OCI-LY7 (cell line): Measurements from ENCODE around the gene RFX2. TPM values are rescaled to one million over a fixed set of nuclear protein-coding genes. Genes with fewer than 3 reads are reported as not detected.
"Not testable (repeated sequence)": the region's sequence is repeated elsewhere in the genome, so short reads cannot be mapped to it uniquely, and the experiment has no call there.

ENCODE experiments used
- BruUV-seq: library from RNA; stranded (reverse); fragments of 400-500 nt; replicated peaks from 2 replicates; lab custom pipeline; 2021; lab: Mats Ljungman, UMichigan
- CTCF ChIA-PET: fragments of 300-600 bp; sonication (Branson Sonifier 250); formaldehyde crosslinking; loops from one replicate; lab custom pipeline; 2022; ENCODE audit warnings: antibody characterized with exemption; ENCODE audit not compliant: unreplicated experiment; lab: Charles Lee
- POLR2A ChIA-PET: fragments of 300-600 bp; sonication (Branson Sonifier 250); formaldehyde crosslinking; loops from one replicate; lab custom pipeline; 2022; ENCODE audit warnings: antibody characterized with exemption; lab: Charles Lee
- DNase-seq: peaks from one replicate; pipeline ENCODE4 v3.0.0-alpha.2; 2015; ENCODE audit warnings: low spot score
- H2AFZ ChIP-seq: fragments of 200-600 bp; sonication (generic), shearing (Covaris generic); 2 replicates; pipeline ENCODE4 v1.6.1; 2014; ENCODE audit warnings: mild to moderate bottlenecking, antibody characterized with exemption, low read length, moderate library complexity
- H3K27ac ChIP-seq: fragments of 200-600 bp; sonication (generic); 2 replicates; pipeline ENCODE4 v1.5.1; 2014; ENCODE audit warnings: mixed run types, low read depth, mild to moderate bottlenecking, moderate library complexity, low read length, inconsistent platforms; ENCODE audit not compliant: poor library complexity, severe bottlenecking
- H3K36me3 ChIP-seq: fragments of 200-600 bp; sonication (generic); 2 replicates; pipeline ENCODE4 v1.6.1; 2014; ENCODE audit warnings: mild to moderate bottlenecking, antibody characterized with exemption, low read length, moderate library complexity, mixed read lengths; ENCODE audit not compliant: insufficient read depth
- H3K4me1 ChIP-seq: fragments of 200-600 bp; sonication (generic); 2 replicates; pipeline ENCODE4 v1.5.1; 2014; ENCODE audit warnings: mild to moderate bottlenecking, low read length; ENCODE audit not compliant: insufficient read depth, poor library complexity, severe bottlenecking
- H3K4me2 ChIP-seq: fragments of 200-600 bp; sonication (generic); 2 replicates; pipeline ENCODE4 v1.6.1; 2014; ENCODE audit warnings: mild to moderate bottlenecking, low read length
- H3K4me3 ChIP-seq: fragments of 200-600 bp; sonication (generic); 2 replicates; pipeline ENCODE4 v1.5.1; 2014; ENCODE audit warnings: mild to moderate bottlenecking, low read depth, low read length; ENCODE audit not compliant: poor library complexity, severe bottlenecking
- H3K79me2 ChIP-seq: fragments of 200-600 bp; sonication (generic); 2 replicates; pipeline ENCODE4 v1.6.1; 2016; ENCODE audit warnings: low read depth, mild to moderate bottlenecking, low read length, moderate library complexity, mixed read lengths; ENCODE audit not compliant: insufficient read depth
- H3K9me2 ChIP-seq: fragments of 200-600 bp; sonication (generic); 2 replicates; pipeline ENCODE4 v1.6.1; 2016; ENCODE audit warnings: mild to moderate bottlenecking, low read length, mixed read lengths; ENCODE audit not compliant: insufficient read depth
- H3K9me3 ChIP-seq: fragments of 200-600 bp; sonication (generic); 2 replicates; pipeline ENCODE4 v1.6.1; 2014; ENCODE audit warnings: mild to moderate bottlenecking, mixed run types, low read length, mixed read lengths
- H4K20me1 ChIP-seq: fragments of 200-600 bp; sonication (generic); 2 replicates; pipeline ENCODE4 v1.6.1; 2014; ENCODE audit warnings: mild to moderate bottlenecking, antibody characterized with exemption, low read length, moderate library complexity, mixed read lengths; ENCODE audit not compliant: insufficient read depth
- EZH2phosphoT487 ChIP-seq: fragments of 200-600 bp; sonication (generic); IDR thresholded peaks from 2 replicates; pipeline ENCODE4 v1.6.1; 2018; ENCODE audit warnings: low read depth, borderline replicate concordance, mild to moderate bottlenecking, mixed run types, antibody characterized with exemption, low read length, moderate library complexity, mixed read lengths
- intact Hi-C: fragments of 100-400 bp; cut with micrococcal nuclease; formaldehyde crosslinking; loops from one replicate; pipeline ENCODE4 v1.10.0; 2022; ENCODE audit not compliant: unreplicated experiment
- total RNA-seq, 2 experiments: library from RNA; depleted of rRNA in 1 of 2; stranded (reverse); fragments of >200 nt in 1 of 2; shearing (Covaris generic) in 1 of 2; gene quantifications; 2 replicates each; pipeline ENCODE4 v1.2.3, GENCODE V29; 2014 to 2022
- TF ChIP-seq, protein P1 (sequence below): fragments of 200-600 bp; sonication (generic); conservative IDR thresholded peaks from 2 replicates; pipeline ENCODE4 v1.5.1; 2014; ENCODE audit warnings: mild to moderate bottlenecking, antibody characterized with exemption, low read length, moderate library complexity, mixed read lengths

RFX2 gene
- total RNA-seq, 2 experiments from 2014 or later: 11.0 to 11.8 TPM

DNA sequence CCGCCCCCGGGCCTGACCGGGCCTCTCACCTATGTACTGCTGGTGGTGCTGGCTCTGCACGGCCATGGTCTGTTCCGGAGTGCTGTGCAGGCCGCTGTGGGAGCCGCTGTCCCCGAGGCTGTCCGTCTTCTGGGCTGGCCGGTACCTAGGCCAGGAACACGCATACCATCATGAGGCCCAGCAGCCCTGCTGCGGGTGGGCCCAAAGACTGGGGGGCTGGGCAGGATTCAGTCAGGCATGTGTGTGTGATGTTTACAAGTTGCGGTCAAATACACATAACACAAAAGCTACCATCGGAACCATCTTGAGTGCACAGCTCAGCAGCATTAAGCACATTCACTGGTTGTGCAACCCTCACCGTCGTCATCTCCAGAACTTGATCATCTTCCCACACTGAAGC lies 100.2 kb downstream of the RFX2 start:
- no peak for DNase-seq
- POLR2A ChIA-PET: interaction anchor here (0.6 kb wide), 1 partner anchor 107 kb away, joined by 6 read pairs; no protein-coding TSS in a partner anchor

DNA sequence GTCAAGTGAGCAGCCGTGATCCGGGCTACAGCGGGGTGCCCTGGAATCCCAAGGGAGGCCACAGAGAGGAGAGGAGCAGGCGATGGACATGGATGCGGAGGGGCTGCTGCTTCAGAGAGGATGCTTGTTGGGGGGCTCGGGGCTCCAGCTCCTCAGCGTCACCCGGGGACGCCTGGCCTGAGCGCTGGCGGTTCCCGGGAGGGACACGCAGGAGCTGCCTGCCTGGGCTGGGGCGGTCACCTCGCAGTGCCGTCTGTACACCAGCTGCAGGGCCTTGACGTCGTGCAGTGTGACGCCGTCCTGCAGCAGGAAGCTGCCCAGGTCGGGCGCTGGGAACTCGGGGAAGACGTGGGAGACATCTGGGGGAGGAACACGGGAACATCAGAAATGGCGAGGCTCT lies 102.4 kb downstream of the RFX2 start:
- H3K4me3 ChIP-seq: no peak overlapping the region
- H3K27ac ChIP-seq: no peak overlapping the region
- ChIA-PET POLR2A (no interaction called here), CTCF (no interaction called here)
- no peaks in the 10 kb centered on the region for H3K4me1 ChIP-seq
- no peaks in the 10 kb centered on the region for H3K36me3 ChIP-seq
- no peaks in the 10 kb centered on the region for H4K20me1 ChIP-seq
- TF ChIP-seq, protein P1, sequence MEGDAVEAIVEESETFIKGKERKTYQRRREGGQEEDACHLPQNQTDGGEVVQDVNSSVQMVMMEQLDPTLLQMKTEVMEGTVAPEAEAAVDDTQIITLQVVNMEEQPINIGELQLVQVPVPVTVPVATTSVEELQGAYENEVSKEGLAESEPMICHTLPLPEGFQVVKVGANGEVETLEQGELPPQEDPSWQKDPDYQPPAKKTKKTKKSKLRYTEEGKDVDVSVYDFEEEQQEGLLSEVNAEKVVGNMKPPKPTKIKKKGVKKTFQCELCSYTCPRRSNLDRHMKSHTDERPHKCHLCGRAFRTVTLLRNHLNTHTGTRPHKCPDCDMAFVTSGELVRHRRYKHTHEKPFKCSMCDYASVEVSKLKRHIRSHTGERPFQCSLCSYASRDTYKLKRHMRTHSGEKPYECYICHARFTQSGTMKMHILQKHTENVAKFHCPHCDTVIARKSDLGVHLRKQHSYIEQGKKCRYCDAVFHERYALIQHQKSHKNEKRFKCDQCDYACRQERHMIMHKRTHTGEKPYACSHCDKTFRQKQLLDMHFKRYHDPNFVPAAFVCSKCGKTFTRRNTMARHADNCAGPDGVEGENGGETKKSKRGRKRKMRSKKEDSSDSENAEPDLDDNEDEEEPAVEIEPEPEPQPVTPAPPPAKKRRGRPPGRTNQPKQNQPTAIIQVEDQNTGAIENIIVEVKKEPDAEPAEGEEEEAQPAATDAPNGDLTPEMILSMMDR: no peak
- no peak for TF ChIP-seq EZH2phosphoT487
- intact Hi-C loops: no loop called here
- no peak overlapping the region for H2AFZ ChIP-seq
- H3K9me2 ChIP-seq: no peaks in the 10 kb centered on the region
- H3K4me2 ChIP-seq: no peak overlapping the region
- H3K9me3 ChIP-seq: no peaks in the 10 kb centered on the region
- BruUV-seq: no TSS peak
- no peak for DNase-seq
- no peaks in the 10 kb centered on the region for H3K79me2 ChIP-seq

More for the DNA sequence above, 100.2 kb downstream of the RFX2 start:
- Histone ChIP-seq H3K9me3 (no peaks in the 10 kb centered on the region), H3K9me2 (no peaks in the 10 kb centered on the region), H4K20me1 (no peaks in the 10 kb centered on the region), H3K4me1 (no peaks in the 10 kb centered on the region), H3K27ac (no peak overlapping the region), H2AFZ (no peak overlapping the region), H3K4me3 (no peak overlapping the region), H3K79me2 (no peaks in the 10 kb centered on the region), H3K4me2 (no peak overlapping the region), H3K36me3 (no peaks in the 10 kb centered on the region)
- intact Hi-C loops: no loop called here
- CTCF ChIA-PET: no interaction called here
- BruUV-seq: no TSS peak
- TF ChIP-seq, protein P1: no peak
- no peak for TF ChIP-seq EZH2phosphoT487

DNA sequence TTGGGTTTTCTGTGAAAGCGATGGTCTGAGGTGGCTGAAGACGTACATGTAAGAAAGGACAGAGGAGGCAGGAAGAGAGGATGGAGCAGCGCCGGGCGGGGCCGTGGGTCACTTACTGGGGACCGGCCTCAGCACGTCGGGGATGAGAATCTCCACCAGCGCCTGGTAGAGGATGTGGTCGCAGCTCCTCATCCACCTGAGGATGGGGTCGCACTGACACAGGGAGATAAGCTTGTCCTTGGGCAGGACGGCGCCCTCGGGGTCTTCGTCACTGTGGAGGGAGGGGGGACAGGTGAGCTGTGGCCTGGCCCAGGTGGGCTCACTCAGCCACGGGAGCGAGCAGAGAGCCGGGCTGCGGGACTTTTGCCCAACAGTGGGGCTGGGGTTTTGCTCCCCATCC lies 103.4 kb downstream of the RFX2 start:
- no peak overlapping the region for H3K4me2 ChIP-seq
- ChIA-PET POLR2A (no interaction called here), CTCF (no interaction called here)
- no peak overlapping the region for H3K27ac ChIP-seq
- no peaks in the 10 kb centered on the region for H3K79me2 ChIP-seq
- H3K4me1 ChIP-seq: no peaks in the 10 kb centered on the region
- no peak overlapping the region for H2AFZ ChIP-seq
- DNase-seq: no peak
- TF ChIP-seq, protein P1: no peak
- TF ChIP-seq EZH2phosphoT487: no peak
- H3K4me3 ChIP-seq: no peak overlapping the region
- H3K9me3 ChIP-seq: no peaks in the 10 kb centered on the region
- BruUV-seq: no TSS peak
- intact Hi-C loops: no loop called here
- H3K9me2 ChIP-seq: no peaks in the 10 kb centered on the region
- no peaks in the 10 kb centered on the region for H4K20me1 ChIP-seq
- H3K36me3 ChIP-seq: no peaks in the 10 kb centered on the region

DNA sequence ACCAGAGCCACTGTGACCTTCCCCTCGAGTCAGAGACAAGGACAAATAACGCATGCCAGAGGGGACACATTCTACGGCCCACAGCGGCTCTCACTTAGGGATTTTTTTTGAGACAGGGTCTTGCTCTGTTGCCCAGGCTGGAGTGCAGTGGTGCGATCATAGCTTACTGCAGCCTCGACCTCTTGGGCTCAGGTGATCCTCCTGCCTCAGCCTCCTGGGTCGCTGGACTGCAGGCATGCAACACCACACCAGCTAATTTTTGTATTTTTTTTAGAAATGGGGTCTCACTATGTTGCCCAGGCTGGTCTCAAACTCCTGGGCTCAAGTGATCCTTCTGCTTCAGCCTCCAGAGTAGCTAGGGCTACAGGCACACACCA lies 104.2 kb downstream of the RFX2 start:
- BruUV-seq: not testable (repeated sequence)

More for the DNA sequence above, 104.2 kb downstream of the RFX2 start:
- H3K4me3 ChIP-seq, H3K9me3 ChIP-seq, H3K36me3 ChIP-seq, H3K27ac ChIP-seq, H4K20me1 ChIP-seq, H2AFZ ChIP-seq, H3K79me2 ChIP-seq, intact Hi-C loops, CTCF ChIA-PET, H3K9me2 ChIP-seq, DNase-seq, H3K4me2 ChIP-seq, H3K4me1 ChIP-seq: not testable (repeated sequence)
- POLR2A ChIA-PET: interaction anchor here (0.6 kb wide), 2 partner anchors 22 to 322 kb away, joined by 3 read pairs; no protein-coding TSS in a partner anchor
